IPS-15b (cell line): ENCODE data around the gene TBC1D17.

Experiments
- H3K27me3 ChIP-seq: one replicate; pipeline ENCODE4 v1.6.1; 2013; ENCODE audit warnings: low read length; ENCODE audit not compliant: control insufficient read depth, insufficient read depth
- H3K36me3 ChIP-seq: one replicate; pipeline ENCODE4 v1.6.1; 2013; ENCODE audit warnings: low read length; ENCODE audit not compliant: control insufficient read depth, insufficient read depth
- H3K4me1 ChIP-seq: one replicate; pipeline ENCODE4 v1.6.1; 2013; ENCODE audit warnings: mild to moderate bottlenecking, low read length; ENCODE audit not compliant: control insufficient read depth, insufficient read depth
- H3K4me3 ChIP-seq: one replicate; pipeline ENCODE4 v1.5.1; 2013; ENCODE audit warnings: low read depth, low read length
- H3K9ac ChIP-seq: one replicate; pipeline ENCODE4 v1.6.1; 2013; ENCODE audit warnings: low read depth, mild to moderate bottlenecking, low read length
- H3K9me3 ChIP-seq: one replicate; pipeline ENCODE4 v1.6.1; 2013; ENCODE audit warnings: mild to moderate bottlenecking, low read length; ENCODE audit not compliant: control insufficient read depth, insufficient read depth

Gene TBC1D17

GRCh38 chr19:49894011-49894664 is 16.6 kb downstream of the TBC1D17 start:
- Histone ChIP-seq H3K9me3 (no peaks in the 10 kb centered on the region), H3K27me3 (no peaks in the 10 kb centered on the region), H3K36me3 (peaks cover under 1% of the 10 kb centered on the region), H3K4me1 (peaks cover 5% of the 10 kb centered on the region), H3K9ac (no peak overlapping the region), H3K4me3 (no peak overlapping the region)

- no peaks in the 10 kb centered on the region for H3K27me3 ChIP-seq
- H3K9ac ChIP-seq = no peak overlapping the region
- no peaks in the 10 kb centered on the region for H3K9me3 ChIP-seq
- H3K4me1 ChIP-seq = peaks cover 5% of the 10 kb centered on the region
- H3K4me3 ChIP-seq = no peak overlapping the region
- no peaks in the 10 kb centered on the region for H3K36me3 ChIP-seq
Observed at GRCh38 chr19:49894879-49895565, 17.5 kb downstream of the TBC1D17 start.

- no peak overlapping the region for H3K4me3 ChIP-seq
- peaks cover 5% of the 10 kb centered on the region for H3K4me1 ChIP-seq
- no peak overlapping the region for H3K9ac ChIP-seq
- H3K36me3 ChIP-seq = no peaks in the 10 kb centered on the region
- H3K9me3 ChIP-seq = no peaks in the 10 kb centered on the region
- H3K27me3 ChIP-seq = no peaks in the 10 kb centered on the region
Observed at GRCh38 chr19:49895566-49896297, 18.2 kb downstream of the TBC1D17 start.

- H3K9ac ChIP-seq = no peak within 1 kb of the TSS
- H3K27me3 ChIP-seq = no peaks in the 10 kb centered on the region
- H3K9me3 ChIP-seq = no peaks in the 10 kb centered on the region
- peaks cover 5% of the 10 kb centered on the region for H3K4me1 ChIP-seq
- no peak within 1 kb of the TSS for H3K4me3 ChIP-seq
- no peaks in the 10 kb centered on the region for H3K36me3 ChIP-seq
Observed at GRCh38 chr19:49896863-49897621, 19.5 kb downstream of the TBC1D17 start, which contains the start of gene IL4I1. TSS of gene IL4I1 (minus strand) at chr19:49896887. CDS start at chr19:49896160, 727 bp downstream.

GRCh38 chr19:49904136-49904535 is 26.6 kb downstream of the TBC1D17 start:
- H3K4me3 ChIP-seq = no peak overlapping the region
- peaks cover 7% of the 10 kb centered on the region for H3K4me1 ChIP-seq
- no peak overlapping the region for H3K9ac ChIP-seq
- H3K9me3 ChIP-seq = no peaks in the 10 kb centered on the region
- no peaks in the 10 kb centered on the region for H3K27me3 ChIP-seq
- peaks cover 21% of the 10 kb centered on the region for H3K36me3 ChIP-seq

- Histone ChIP-seq H3K4me3 (no peak overlapping the region), H3K36me3 (peaks cover 38% of the 10 kb centered on the region), H3K9ac (no peak overlapping the region)
Observed at GRCh38 chr19:49906879-49907564, 29.5 kb downstream of the TBC1D17 start.

GRCh38 chr19:49907745-49908446 is 30.4 kb downstream of the TBC1D17 start:
- Histone ChIP-seq H3K36me3 (peaks cover 44% of the 10 kb centered on the region), H3K4me1 (peaks cover 7% of the 10 kb centered on the region), H3K9ac (peak overlapping the region; percentile 37), H3K9me3 (no peaks in the 10 kb centered on the region), H3K4me3 (no peak overlapping the region), H3K27me3 (no peaks in the 10 kb centered on the region)

More at GRCh38 chr19:49906879-49907564, 29.5 kb downstream of the TBC1D17 start:
- Histone ChIP-seq H3K27me3 (no peaks in the 10 kb centered on the region), H3K4me1 (peaks cover 7% of the 10 kb centered on the region), H3K9me3 (no peaks in the 10 kb centered on the region)

- peaks cover 46% of the 10 kb centered on the region for H3K36me3 ChIP-seq
Observed at GRCh38 chr19:49908480-49909420, 31.2 kb downstream of the TBC1D17 start.

GRCh38 chr19:49910179-49910578 is 32.7 kb downstream of the TBC1D17 start:
- peaks cover 7% of the 10 kb centered on the region for H3K4me1 ChIP-seq
- H3K9me3 ChIP-seq = no peaks in the 10 kb centered on the region
- H3K36me3 ChIP-seq = peaks cover 52% of the 10 kb centered on the region
- H3K27me3 ChIP-seq = no peaks in the 10 kb centered on the region
- H3K4me3 ChIP-seq = no peak overlapping the region
- no peak overlapping the region for H3K9ac ChIP-seq

More at GRCh38 chr19:49908480-49909420, 31.2 kb downstream of the TBC1D17 start:
- no peaks in the 10 kb centered on the region for H3K9me3 ChIP-seq
- no peak overlapping the region for H3K4me3 ChIP-seq
- H3K9ac ChIP-seq = no peak overlapping the region
- no peaks in the 10 kb centered on the region for H3K27me3 ChIP-seq
- H3K4me1 ChIP-seq = peaks cover 7% of the 10 kb centered on the region
